Thyroid gland (tissue), 4 donors: ENCODE results near the gene PRKCD. TPM values are rescaled to one million over a fixed set of nuclear protein-coding genes. Genes with fewer than 3 reads are reported as not detected.

Experiments
- DNase-seq, 2 donors: peaks; one replicate each; pipeline ENCODE4 v3.0.0-alpha.2; 2019
- H3K27ac ChIP-seq, 3 donors: fragments of 200-600 bp; sonication (generic); 1 replicate in 2 of 3; 2 replicates in 1 of 3; pipeline ENCODE4 v1.5.1; 2016 to 2019; ENCODE audit warnings: mild to moderate bottlenecking in 1 of 3, moderate library complexity in 1 of 3
- H3K27me3 ChIP-seq: fragments of 200-600 bp; sonication (generic); one replicate; pipeline ENCODE4 v1.5.1; 2019
- H3K36me3 ChIP-seq, 2 donors: fragments of 200-600 bp; sonication (generic); one replicate each; pipeline ENCODE4 v1.5.1; 2016 to 2019
- H3K4me1 ChIP-seq, 2 donors: fragments of 200-600 bp; sonication (generic); one replicate each; pipeline ENCODE4 v1.5.1; 2017 to 2019
- H3K4me3 ChIP-seq, 3 donors: fragments of 200-600 bp; sonication (generic); replicated peaks in 1 of 3; 1 replicate in 2 of 3; 2 replicates in 1 of 3; pipeline ENCODE4 v1.5.1; 2016; ENCODE audit warnings: mild to moderate bottlenecking in 1 of 3
- H3K9me3 ChIP-seq: fragments of 200-600 bp; sonication (generic); one replicate; pipeline ENCODE4 v1.5.1; 2017
- POLR2A ChIP-seq, 2 donors: fragments of 450-650 bp; IDR thresholded peaks; one replicate each; pipeline ENCODE4 v1.6.1; 2017; ENCODE audit warnings: antibody characterized with exemption in 2 of 2, mild to moderate bottlenecking in 2 of 2, moderate library complexity in 1 of 2
- WGBS, 2 donors: methylation state at CpG; one replicate each; pipeline ENCODE4 v1.1.5; 2017; 5-methylcytosine and 5-hydroxymethylcytosine counted together
- intact Hi-C: fragments of 100-400 bp; cut with DNase I; formaldehyde crosslinking; loops from one replicate; pipeline ENCODE4 v1.15.1; 2023
- total RNA-seq, 4 donors: library from RNA; depleted of rRNA; stranded (reverse); fragments of >200 nt; gene quantifications; one replicate each; pipeline ENCODE4 v1.2.3, GENCODE V29; 2016
- TF ChIP-seq, protein P1 (sequence below), 6 experiments: fragments of 200-600 bp in 3 of 6; fragments of 450-650 bp in 3 of 6; sonication (generic) in 3 of 6; IDR thresholded peaks; one replicate each; pipeline ENCODE4 v1.5.1; 2016 to 2019; ENCODE audit warnings: antibody characterized with exemption in 6 of 6, mild to moderate bottlenecking in 2 of 6, inconsistent platforms in 1 of 6, moderate library complexity in 1 of 6

The PRKCD gene
- total RNA-seq, 4 donors from 2014 or later: 32.0 to 154 (median 71.4) TPM

DNA sequence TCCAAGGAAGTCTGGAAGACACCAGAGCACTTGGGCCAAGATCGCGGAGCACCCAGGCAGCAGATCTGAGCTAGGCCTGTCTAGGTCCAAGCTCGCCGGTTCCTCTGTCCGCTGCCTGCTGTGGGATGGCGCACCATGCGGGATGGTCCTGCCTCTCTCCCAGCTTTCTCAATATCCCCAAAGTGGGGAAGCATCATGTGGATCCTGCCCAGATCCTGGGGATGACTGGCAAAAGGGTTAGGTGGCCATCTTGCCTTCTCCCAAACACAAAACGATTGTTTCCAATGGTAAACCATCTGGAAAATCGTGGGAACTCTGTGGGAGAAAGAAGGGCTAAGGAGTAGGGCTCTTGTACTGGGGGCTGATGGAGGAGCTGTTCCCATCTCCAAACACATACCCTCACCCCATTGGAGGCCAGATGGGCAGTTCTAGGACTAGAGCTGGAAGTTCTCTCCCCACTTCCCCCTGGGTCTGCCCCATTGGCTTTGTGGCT lies 8.9 kb downstream of the PRKCD start:
- TF ChIP-seq POLR2A (IDR thresholded peaks at IDR 0.05): no peak
- TF ChIP-seq, protein P1, sequence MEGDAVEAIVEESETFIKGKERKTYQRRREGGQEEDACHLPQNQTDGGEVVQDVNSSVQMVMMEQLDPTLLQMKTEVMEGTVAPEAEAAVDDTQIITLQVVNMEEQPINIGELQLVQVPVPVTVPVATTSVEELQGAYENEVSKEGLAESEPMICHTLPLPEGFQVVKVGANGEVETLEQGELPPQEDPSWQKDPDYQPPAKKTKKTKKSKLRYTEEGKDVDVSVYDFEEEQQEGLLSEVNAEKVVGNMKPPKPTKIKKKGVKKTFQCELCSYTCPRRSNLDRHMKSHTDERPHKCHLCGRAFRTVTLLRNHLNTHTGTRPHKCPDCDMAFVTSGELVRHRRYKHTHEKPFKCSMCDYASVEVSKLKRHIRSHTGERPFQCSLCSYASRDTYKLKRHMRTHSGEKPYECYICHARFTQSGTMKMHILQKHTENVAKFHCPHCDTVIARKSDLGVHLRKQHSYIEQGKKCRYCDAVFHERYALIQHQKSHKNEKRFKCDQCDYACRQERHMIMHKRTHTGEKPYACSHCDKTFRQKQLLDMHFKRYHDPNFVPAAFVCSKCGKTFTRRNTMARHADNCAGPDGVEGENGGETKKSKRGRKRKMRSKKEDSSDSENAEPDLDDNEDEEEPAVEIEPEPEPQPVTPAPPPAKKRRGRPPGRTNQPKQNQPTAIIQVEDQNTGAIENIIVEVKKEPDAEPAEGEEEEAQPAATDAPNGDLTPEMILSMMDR (IDR thresholded peaks at IDR 0.05): no peak
- peak overlapping the region; percentile 88 to 98 (median 89) for H3K27ac ChIP-seq
- peaks cover 0 to 3% of the 10 kb centered on the region in 2 donors for H3K36me3 ChIP-seq
- H3K4me3 ChIP-seq: no peak overlapping the region
- no peaks in the 10 kb centered on the region for H3K27me3 ChIP-seq
- intact Hi-C loops: loop anchor here (5.0 kb wide), 1 partner anchor 43 kb away; no protein-coding TSS in a partner anchor
- peaks cover 50 to 71% of the 10 kb centered on the region in 2 donors for H3K4me1 ChIP-seq
- DNase-seq: no peak
- H3K9me3 ChIP-seq: no peaks in the 10 kb centered on the region
- 80 to 87% methylated on average over 6 to 7 of the region's 9 CpGs for WGBS, 2 donors

DNA sequence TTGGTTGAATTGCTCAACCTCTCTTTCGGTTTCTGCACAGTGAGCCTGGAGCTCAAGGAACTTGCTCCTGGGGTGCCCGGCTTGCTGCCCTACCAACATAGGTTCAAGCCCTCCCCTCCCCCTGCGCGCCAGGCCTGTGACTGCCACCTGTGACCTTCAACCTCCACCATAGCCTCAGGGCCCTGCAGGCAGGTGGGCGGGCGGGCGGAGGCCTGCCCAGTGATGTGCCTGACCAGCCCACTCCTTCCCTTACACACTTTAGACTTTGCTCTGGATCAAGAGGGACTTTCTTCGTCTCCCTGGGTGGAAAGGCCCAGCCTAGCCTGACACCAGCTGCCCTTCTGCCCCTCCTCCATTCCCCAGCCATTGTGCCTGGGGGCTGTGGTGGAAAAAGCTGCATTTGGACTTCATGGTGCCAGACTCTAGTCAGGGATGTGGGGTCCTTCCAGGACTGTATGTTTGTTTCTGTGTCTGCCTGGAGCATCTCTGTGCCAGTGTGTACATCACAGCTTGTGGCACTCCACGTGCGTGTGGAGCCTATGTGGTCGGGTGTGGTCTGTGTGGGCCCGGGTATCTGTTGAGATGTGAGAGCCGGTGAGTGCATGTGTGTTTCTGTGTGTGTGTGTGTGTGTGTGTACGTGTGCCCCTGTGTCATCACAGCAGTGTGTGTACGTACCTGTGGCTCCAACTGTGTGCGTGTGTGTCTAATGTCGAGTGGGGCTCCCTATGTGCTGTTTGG lies 9.5 kb downstream of the PRKCD start:
- Histone ChIP-seq H3K36me3 (peaks cover 0 to 3% of the 10 kb centered on the region in 2 donors), H3K9me3 (no peaks in the 10 kb centered on the region), H3K4me3 (peak overlapping the region in 1 of 3 donors; percentile 3), H3K4me1 (peaks cover 50 to 69% of the 10 kb centered on the region in 2 donors), H3K27me3 (no peaks in the 10 kb centered on the region), H3K27ac (peak overlapping the region; percentile 88 to 98 (median 89))
- TF ChIP-seq, protein P1 (IDR thresholded peaks at IDR 0.05): no peak
- TF ChIP-seq POLR2A (IDR thresholded peaks at IDR 0.05): no peak
- WGBS, 2 donors: 74 to 76% methylated on average over 16 of the region's 17 CpGs
- no peak for DNase-seq
- intact Hi-C loops: no loop called here

DNA sequence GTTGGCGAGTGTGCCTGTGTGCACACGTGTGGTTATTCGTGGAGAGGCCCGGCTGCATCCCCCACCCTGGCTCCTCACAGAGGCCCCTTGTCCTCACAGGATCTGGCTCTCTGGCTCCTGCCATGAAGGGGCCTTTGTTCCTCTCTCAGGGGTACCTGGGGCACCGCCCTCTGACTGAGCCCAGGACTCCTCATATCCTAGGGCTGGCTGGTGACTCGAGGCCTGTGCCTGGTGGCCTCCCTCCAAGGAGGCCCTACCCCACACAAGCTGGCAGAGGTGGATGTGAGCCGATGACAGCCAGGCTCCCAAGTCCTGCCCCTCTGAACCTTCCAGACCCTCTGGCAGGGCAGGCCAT lies 10.0 kb downstream of the PRKCD start:
- Histone ChIP-seq H3K27me3 (no peaks in the 10 kb centered on the region), H3K9me3 (no peaks in the 10 kb centered on the region), H3K27ac (peak overlapping the region in 2 of 3 donors; percentile 88 to 89), H3K4me3 (no peak overlapping the region), H3K4me1 (peaks cover 50 to 69% of the 10 kb centered on the region in 2 donors), H3K36me3 (peaks cover 0 to 3% of the 10 kb centered on the region in 2 donors)
- 44% methylated on average over 5 to 6 of the region's 7 CpGs for WGBS, 2 donors
- TF ChIP-seq, protein P1 (IDR thresholded peaks at IDR 0.05): no peak
- TF ChIP-seq POLR2A (IDR thresholded peaks at IDR 0.05): no peak
- no peak for DNase-seq
- intact Hi-C loops: no loop called here

DNA sequence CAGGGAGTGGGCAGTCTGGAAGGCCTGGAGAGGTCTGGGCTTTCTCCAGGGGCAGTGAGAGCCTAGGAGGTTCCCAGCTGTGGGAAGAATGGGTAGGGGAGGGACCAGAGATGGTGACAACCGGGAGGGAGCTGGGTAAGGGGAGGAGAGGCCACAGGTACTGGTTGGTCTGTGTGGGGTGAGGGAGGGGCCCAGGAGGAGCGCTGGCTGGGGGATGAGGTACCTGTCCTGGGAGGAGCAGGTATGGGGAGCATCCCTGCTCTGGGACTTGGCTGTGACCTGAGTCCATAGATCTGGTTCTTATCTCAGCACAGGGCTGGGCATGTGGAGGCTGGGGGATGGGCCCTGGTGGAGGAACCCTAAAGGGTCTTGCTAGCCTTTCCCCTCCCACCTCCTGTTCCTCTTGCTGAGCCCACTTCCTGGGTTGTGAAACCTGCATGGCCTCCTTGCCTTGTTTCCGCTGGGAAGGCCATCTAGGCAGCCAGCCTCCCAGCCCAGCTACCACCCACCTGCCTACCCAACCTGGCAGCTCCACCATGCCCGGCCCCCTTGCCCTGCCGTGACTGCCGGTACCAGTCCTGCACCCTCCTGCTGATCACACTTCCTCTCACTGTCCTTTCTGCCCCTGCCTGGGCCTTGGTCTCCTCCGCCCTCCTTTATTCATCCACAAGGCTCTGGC lies 11.0 kb downstream of the PRKCD start:
- TF ChIP-seq, protein P1 (IDR thresholded peaks at IDR 0.05): no peak
- Histone ChIP-seq H3K4me1 (peaks cover 47 to 62% of the 10 kb centered on the region in 2 donors), H3K27me3 (no peaks in the 10 kb centered on the region), H3K4me3 (no peak overlapping the region), H3K36me3 (peaks cover 0 to 3% of the 10 kb centered on the region in 2 donors), H3K9me3 (no peaks in the 10 kb centered on the region), H3K27ac (peak overlapping the region in 2 of 3 donors; percentile 88 to 89)
- 69% methylated on average over 7 of the region's 7 CpGs for WGBS, 2 donors
- DNase-seq: no peak
- intact Hi-C loops: no loop called here

DNA sequence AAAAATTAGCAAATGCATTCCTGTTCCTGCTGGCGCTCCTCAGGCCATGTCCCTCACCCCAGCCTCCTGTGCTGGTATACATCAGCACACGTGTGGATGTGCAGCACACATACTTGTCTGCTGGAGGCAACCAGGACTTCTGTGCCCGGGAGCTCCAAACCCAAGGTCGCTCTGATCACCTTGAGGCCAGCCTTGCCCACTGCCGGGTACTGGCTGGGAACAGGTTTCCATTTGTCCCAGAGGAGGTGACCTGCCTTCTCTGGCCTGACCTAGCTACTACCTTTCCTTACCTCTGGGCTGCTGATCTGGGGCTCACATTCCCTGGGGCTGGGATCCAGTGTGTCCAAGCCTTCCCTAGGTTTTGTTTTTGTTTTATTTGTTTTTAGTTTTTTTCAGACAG lies 12.1 kb downstream of the PRKCD start:
- Histone ChIP-seq H3K27me3 (no peaks in the 10 kb centered on the region), H3K9me3 (no peaks in the 10 kb centered on the region), H3K27ac (no peak overlapping the region), H3K4me3 (no peak overlapping the region), H3K4me1 (peaks cover 36 to 51% of the 10 kb centered on the region in 2 donors), H3K36me3 (peaks cover 0 to 3% of the 10 kb centered on the region in 2 donors)
- TF ChIP-seq POLR2A (IDR thresholded peaks at IDR 0.05): no peak
- TF ChIP-seq, protein P1 (IDR thresholded peaks at IDR 0.05): no peak
- no peak for DNase-seq
- WGBS, 2 donors: 78 to 85% methylated on average over 5 of the region's 5 CpGs
- intact Hi-C loops: no loop called here
